Eye (tissue), 1 donor: ENCODE results near the gene CDPF1.
A peak's percentile ranks its signal among the peaks of the same experiment; 100 is the strongest.

Experiments
- DNase-seq: peaks from one replicate; pipeline ENCODE4 v3.0.0-alpha.2; 2015

CDPF1 gene

GRCh38 chr22:46251266-46251665, 1.2 kb upstream of the CDPF1 start:
- DNase-seq = no peak

GRCh38 chr22:46250783-46251125, 661 bp upstream of the CDPF1 start:
- DNase-seq = no peak

GRCh38 chr22:46247443-46247975, 2.6 kb downstream of the CDPF1 start:
- DNase-seq = no peak

GRCh38 chr22:46246178-46246577, 3.9 kb downstream of the CDPF1 start:
- no peak for DNase-seq

GRCh38 chr22:46245511-46245910, 4.6 kb downstream of the CDPF1 start:
- no peak for DNase-seq

GRCh38 chr22:46244771-46245170, 5.3 kb downstream of the CDPF1 start:
- DNase-seq = no peak

- DNase-seq = no peak
Measured at GRCh38 chr22:46242076-46242475, 8.0 kb downstream of the CDPF1 start.

- DNase-seq = no peak
Measured at GRCh38 chr22:46241396-46242007, 8.6 kb downstream of the CDPF1 start.

GRCh38 chr22:46240907-46241306, 9.2 kb downstream of the CDPF1 start:
- DNase-seq = no peak

- DNase-seq = no peak
Measured at GRCh38 chr22:46240506-46240905, 9.6 kb downstream of the CDPF1 start.

GRCh38 chr22:46240073-46240472, 10.0 kb downstream of the CDPF1 start:
- DNase-seq = no peak

- no peak for DNase-seq
Measured at GRCh38 chr22:46239261-46240048, 10.6 kb downstream of the CDPF1 start.

- peak; percentile 6 for DNase-seq
Measured at GRCh38 chr22:46238541-46238940, 11.6 kb downstream of the CDPF1 start.

- no peak for DNase-seq
Measured at GRCh38 chr22:46237453-46238124, 12.5 kb downstream of the CDPF1 start.

GRCh38 chr22:46234969-46235368, 15.1 kb downstream of the CDPF1 start:
- no peak for DNase-seq

- no peak for DNase-seq
Measured at GRCh38 chr22:46233231-46233630, 16.9 kb downstream of the CDPF1 start.

GRCh38 chr22:46230262-46230901, 19.7 kb downstream of the CDPF1 start:
- no peak for DNase-seq

GRCh38 chr22:46229701-46230100, 20.4 kb downstream of the CDPF1 start:
- no peak for DNase-seq

GRCh38 chr22:46226577-46226976, 23.5 kb downstream of the CDPF1 start:
- DNase-seq = no peak

- no peak for DNase-seq
Measured at GRCh38 chr22:46225631-46226030, 24.5 kb downstream of the CDPF1 start.

GRCh38 chr22:46224898-46225290, 25.2 kb downstream of the CDPF1 start:
- no peak for DNase-seq

- DNase-seq = no peak
Measured at GRCh38 chr22:46224044-46224897, 25.8 kb downstream of the CDPF1 start.
